ENCODE measurements around the gene SGCE. TPM values are rescaled to one million over a fixed set of nuclear protein-coding genes. Genes with fewer than 3 reads are reported as not detected.

SGCE gene
- total and polyA plus RNA-seq, 10 donors, result 9.6 to 93.7 (median 45.0) TPM

- H3K27me3 ChIP-seq (replicated peaks in 1 of 7), result no peaks in the 10 kb centered on the region
- H3K27ac ChIP-seq, result no peak overlapping the region
- H3K9me3 ChIP-seq, result peaks cover 2 to 42% (median 35%) of the 10 kb centered on the region in 8 donors
- no peaks in the 10 kb centered on the region for H3K4me1 ChIP-seq
- no peak overlapping the region for H3K4me3 ChIP-seq
- no peak for DNase-seq
- H3K36me3 ChIP-seq, result peaks cover 0 to 64% (median 11%) of the 10 kb centered on the region in 6 donors
- intact Hi-C loops (cut with DNase I; ENCODE audit: low total_unique reads), result no loop called here
- TF ChIP-seq POLR2A (IDR thresholded peaks at IDR 0.05) (no peak), POLR2AphosphoS5 (IDR thresholded peaks at IDR 0.05) (no peak)
- TF ChIP-seq, protein P1, sequence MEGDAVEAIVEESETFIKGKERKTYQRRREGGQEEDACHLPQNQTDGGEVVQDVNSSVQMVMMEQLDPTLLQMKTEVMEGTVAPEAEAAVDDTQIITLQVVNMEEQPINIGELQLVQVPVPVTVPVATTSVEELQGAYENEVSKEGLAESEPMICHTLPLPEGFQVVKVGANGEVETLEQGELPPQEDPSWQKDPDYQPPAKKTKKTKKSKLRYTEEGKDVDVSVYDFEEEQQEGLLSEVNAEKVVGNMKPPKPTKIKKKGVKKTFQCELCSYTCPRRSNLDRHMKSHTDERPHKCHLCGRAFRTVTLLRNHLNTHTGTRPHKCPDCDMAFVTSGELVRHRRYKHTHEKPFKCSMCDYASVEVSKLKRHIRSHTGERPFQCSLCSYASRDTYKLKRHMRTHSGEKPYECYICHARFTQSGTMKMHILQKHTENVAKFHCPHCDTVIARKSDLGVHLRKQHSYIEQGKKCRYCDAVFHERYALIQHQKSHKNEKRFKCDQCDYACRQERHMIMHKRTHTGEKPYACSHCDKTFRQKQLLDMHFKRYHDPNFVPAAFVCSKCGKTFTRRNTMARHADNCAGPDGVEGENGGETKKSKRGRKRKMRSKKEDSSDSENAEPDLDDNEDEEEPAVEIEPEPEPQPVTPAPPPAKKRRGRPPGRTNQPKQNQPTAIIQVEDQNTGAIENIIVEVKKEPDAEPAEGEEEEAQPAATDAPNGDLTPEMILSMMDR (IDR thresholded peaks at IDR 0.05 in 8 of 11, conservative IDR thresholded peaks at IDR 0.05 in 3 of 11), result no peak
- 97 to 100% (median 100%) methylated on average over 1 of the region's 1 CpG for WGBS, 5 donors
Measured at GRCh38 chr7:94577357-94577756, 78.6 kb downstream of the SGCE start.

GRCh38 chr7:94576316-94576715 lies 79.6 kb downstream of the SGCE start:
- Histone ChIP-seq H3K27ac (no peak overlapping the region), H3K36me3 (peaks cover 0 to 64% (median 11%) of the 10 kb centered on the region in 6 donors), H3K27me3 (replicated peaks in 1 of 7) (no peaks in the 10 kb centered on the region), H3K9me3 (peaks cover 2 to 46% (median 35%) of the 10 kb centered on the region in 8 donors), H3K4me1 (no peaks in the 10 kb centered on the region), H3K4me3 (no peak overlapping the region)
- DNase-seq, result no peak
- intact Hi-C loops (cut with DNase I; ENCODE audit: low total_unique reads), result no loop called here
- no peak for TF ChIP-seq POLR2A (IDR thresholded peaks at IDR 0.05)
- TF ChIP-seq, protein P1 (IDR thresholded peaks at IDR 0.05 in 8 of 11, conservative IDR thresholded peaks at IDR 0.05 in 3 of 11), result no peak
- TF ChIP-seq POLR2AphosphoS5 (IDR thresholded peaks at IDR 0.05), result no peak
- WGBS, 5 donors, result 90 to 98% (median 97%) methylated on average over 2 of the region's 2 CpGs

DNA sequence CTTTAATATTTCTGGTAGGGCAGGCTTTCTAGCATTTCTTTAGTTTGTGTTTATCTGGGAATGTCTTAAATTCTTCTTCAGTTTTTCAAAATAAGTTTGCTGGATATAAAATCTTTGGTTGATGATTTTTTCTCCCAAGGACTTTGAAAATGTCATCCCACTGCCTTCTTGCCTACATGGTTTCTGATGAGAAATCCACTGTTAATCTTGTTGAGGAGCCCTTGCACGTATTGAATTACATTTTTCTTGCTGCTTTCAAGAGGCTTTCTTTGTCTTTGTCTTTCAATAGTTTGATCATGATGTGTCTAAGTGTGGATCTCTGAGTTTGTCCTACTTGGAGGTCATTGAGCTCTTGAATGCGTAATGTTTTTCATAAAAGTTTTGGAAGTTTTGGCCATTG lies 80.3 kb downstream of the SGCE start:
- Histone ChIP-seq H3K9me3 (peaks cover 2 to 46% (median 35%) of the 10 kb centered on the region in 8 donors), H3K27ac (no peak overlapping the region), H3K36me3 (peaks cover 0 to 70% (median 11%) of the 10 kb centered on the region in 6 donors), H3K4me3 (no peak overlapping the region), H3K4me1 (no peaks in the 10 kb centered on the region), H3K27me3 (replicated peaks in 1 of 7) (no peaks in the 10 kb centered on the region)
- no peak for TF ChIP-seq POLR2A (IDR thresholded peaks at IDR 0.05)
- TF ChIP-seq, protein P1 (IDR thresholded peaks at IDR 0.05 in 8 of 11, conservative IDR thresholded peaks at IDR 0.05 in 3 of 11), result no peak
- no peak for TF ChIP-seq POLR2AphosphoS5 (IDR thresholded peaks at IDR 0.05)
- no peak for DNase-seq
- intact Hi-C loops (cut with DNase I; ENCODE audit: low total_unique reads), result no loop called here
- WGBS, 5 donors, result 94 to 96% (median 96%) methylated on average over 2 of the region's 2 CpGs

- DNase-seq, result no peak
- peaks cover 2 to 56% (median 38%) of the 10 kb centered on the region in 8 donors for H3K9me3 ChIP-seq
- TF ChIP-seq, protein P1 (IDR thresholded peaks at IDR 0.05 in 8 of 11, conservative IDR thresholded peaks at IDR 0.05 in 3 of 11), result no peak
- TF ChIP-seq POLR2A (IDR thresholded peaks at IDR 0.05), result no peak
- TF ChIP-seq POLR2AphosphoS5 (IDR thresholded peaks at IDR 0.05), result no peak
- H3K27ac ChIP-seq, result no peak overlapping the region
- intact Hi-C loops (cut with DNase I; ENCODE audit: low total_unique reads), result no loop called here
- no peaks in the 10 kb centered on the region for H3K27me3 ChIP-seq (replicated peaks in 1 of 7)
- no peaks in the 10 kb centered on the region for H3K4me1 ChIP-seq
- peaks cover 0 to 42% (median 11%) of the 10 kb centered on the region in 6 donors for H3K36me3 ChIP-seq
- H3K4me3 ChIP-seq, result no peak overlapping the region
Measured at GRCh38 chr7:94571816-94572215, 84.1 kb downstream of the SGCE start.
